Parathyroid adenoma (tissue), 2 donors: ENCODE results near the gene PTGDS.

Experiments used
- H2AFZ ChIP-seq: fragments of 300-600 bp; sonication (generic); one replicate; pipeline ENCODE4 v1.7.0; 2017; ENCODE audit warnings: antibody characterized with exemption, mild to moderate bottlenecking
- H3K27ac ChIP-seq: fragments of 300-600 bp; sonication (generic); one replicate; pipeline ENCODE4 v1.7.0; 2017
- H3K27me3 ChIP-seq: fragments of 300-600 bp; sonication (generic); one replicate; pipeline ENCODE4 v1.7.0; 2017; ENCODE audit warnings: low read length; ENCODE audit not compliant: control insufficient read depth, insufficient read depth
- H3K36me3 ChIP-seq: fragments of 300-600 bp; sonication (generic); one replicate; pipeline ENCODE4 v1.7.0; 2017; ENCODE audit warnings: low read length; ENCODE audit not compliant: control insufficient read depth, insufficient read depth
- H3K4me1 ChIP-seq: fragments of 300-600 bp; sonication (generic); one replicate; pipeline ENCODE4 v1.7.0; 2017; ENCODE audit warnings: control low read depth
- H3K4me2 ChIP-seq: fragments of 300-600 bp; sonication (generic); one replicate; pipeline ENCODE4 v1.7.0; 2017; ENCODE audit warnings: low read length
- H3K4me3 ChIP-seq: fragments of 300-600 bp; sonication (generic); one replicate; pipeline ENCODE4 v1.7.0; 2017; ENCODE audit warnings: low read depth, low read length
- H3K79me2 ChIP-seq: fragments of 300-600 bp; sonication (generic); one replicate; pipeline ENCODE4 v1.7.0; 2017; ENCODE audit warnings: control low read depth
- H3K9ac ChIP-seq: fragments of 300-600 bp; sonication (generic); one replicate; pipeline ENCODE4 v1.7.0; 2017; ENCODE audit warnings: mild to moderate bottlenecking
- H3K9me3 ChIP-seq: fragments of 300-600 bp; sonication (generic); one replicate; pipeline ENCODE4 v1.7.0; 2017; ENCODE audit warnings: low read length; ENCODE audit not compliant: control insufficient read depth
- CTCF ChIP-seq: fragments of 300-600 bp; sonication (generic); IDR thresholded peaks from one replicate; pipeline ENCODE4 v1.7.0; 2017; ENCODE audit warnings: antibody characterized with exemption, mild to moderate bottlenecking
- donor health status: primary hyperparathyroidism.

Gene PTGDS

DNA sequence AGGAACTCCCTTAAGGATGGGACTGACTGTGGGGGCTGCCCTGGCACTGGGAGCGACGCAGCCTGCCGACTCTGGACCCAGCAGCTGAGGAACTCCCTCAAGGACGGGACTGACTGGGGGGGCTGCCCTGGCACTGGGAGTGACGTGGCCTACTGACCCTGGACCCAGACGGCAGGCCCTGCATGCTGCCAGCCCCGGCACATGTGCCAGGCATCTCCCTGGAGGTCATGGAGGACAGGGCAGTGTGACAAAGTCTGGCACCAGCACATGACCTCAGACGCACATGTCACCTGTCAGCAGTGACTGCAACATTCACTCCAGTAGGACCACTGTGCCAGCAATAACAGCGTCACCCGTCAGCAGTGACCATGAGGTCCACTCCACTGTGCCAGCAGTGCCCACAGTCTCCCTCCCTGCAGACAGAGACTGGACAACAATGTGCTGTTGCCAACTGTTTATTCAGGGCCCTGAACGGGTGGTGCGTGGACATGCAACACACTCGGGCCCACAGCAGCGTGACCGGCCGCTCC, 37.2 kb upstream of the PTGDS start:
- Histone ChIP-seq H3K9ac (no peak overlapping the region), H3K36me3 (no peaks in the 10 kb centered on the region), H3K4me2 (no peak overlapping the region), H3K27ac (no peak overlapping the region), H3K79me2 (no peaks in the 10 kb centered on the region), H3K4me1 (peaks cover 3% of the 10 kb centered on the region), H3K9me3 (no peaks in the 10 kb centered on the region), H3K4me3 (no peak overlapping the region), H3K27me3 (no peaks in the 10 kb centered on the region), H2AFZ (no peak overlapping the region)
- no peak for TF ChIP-seq CTCF

- no peak for TF ChIP-seq CTCF
- Histone ChIP-seq H3K4me2 (no peak overlapping the region), H3K36me3 (no peaks in the 10 kb centered on the region), H3K9me3 (no peaks in the 10 kb centered on the region), H2AFZ (no peak overlapping the region), H3K79me2 (no peaks in the 10 kb centered on the region), H3K4me1 (peaks cover 3% of the 10 kb centered on the region), H3K4me3 (no peak overlapping the region), H3K9ac (no peak overlapping the region), H3K27ac (no peak overlapping the region), H3K27me3 (no peaks in the 10 kb centered on the region)
These were observed 36.6 kb upstream of the PTGDS start for GRCh38 chr9:136940526-136941230.

DNA sequence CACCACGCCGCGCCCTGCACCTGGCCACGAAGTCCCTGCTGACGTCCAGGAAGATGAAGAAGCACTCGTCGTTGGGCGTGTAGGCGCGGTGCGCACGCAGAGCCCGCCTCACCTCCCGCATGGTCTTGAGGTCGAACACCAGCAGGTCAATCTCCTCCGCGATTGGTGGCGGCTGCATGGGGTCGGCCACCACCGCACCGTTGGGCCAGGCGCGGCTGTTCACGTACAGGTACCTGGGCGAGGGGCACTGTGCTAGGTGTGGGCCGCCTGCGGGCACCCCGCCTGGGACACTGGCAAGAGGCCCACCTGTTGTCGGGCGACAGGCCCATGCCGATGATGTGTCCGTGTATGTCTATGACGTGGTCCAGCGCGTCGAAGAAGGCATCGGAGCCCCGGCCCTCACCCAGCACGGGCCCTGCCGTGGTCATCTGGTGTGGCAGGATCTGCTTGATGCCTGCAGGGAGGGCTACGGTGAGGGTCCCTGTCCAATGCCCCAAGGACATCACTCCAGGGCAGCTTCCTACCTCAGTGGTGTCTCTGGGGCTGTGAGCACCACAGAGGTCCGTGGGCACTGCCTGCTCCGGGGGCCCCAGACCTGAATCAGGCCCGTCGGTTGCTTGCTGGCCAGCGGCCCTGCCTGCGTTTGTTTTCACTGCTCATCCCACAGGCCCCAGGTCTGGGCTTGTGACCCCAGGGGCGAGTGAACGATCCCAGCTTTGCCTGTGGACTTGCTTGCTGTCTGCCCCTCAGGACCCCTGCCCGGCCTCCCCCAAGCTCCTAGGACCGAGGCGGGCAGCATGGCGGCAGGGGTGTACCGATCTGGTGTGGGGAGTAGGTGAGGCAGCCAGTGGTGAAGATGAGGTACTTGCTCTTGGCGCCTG, 35.8 kb upstream of the PTGDS start:
- Histone ChIP-seq H3K9ac (no peak overlapping the region), H3K4me3 (no peak overlapping the region), H3K27ac (no peak overlapping the region), H3K36me3 (no peaks in the 10 kb centered on the region), H3K4me2 (no peak overlapping the region), H3K9me3 (no peaks in the 10 kb centered on the region), H3K79me2 (no peaks in the 10 kb centered on the region), H2AFZ (no peak overlapping the region), H3K27me3 (no peaks in the 10 kb centered on the region), H3K4me1 (peaks cover 3% of the 10 kb centered on the region)
- TF ChIP-seq CTCF, result no peak

- TF ChIP-seq CTCF, result no peak
- H3K4me1 ChIP-seq, result peaks cover 3% of the 10 kb centered on the region
- no peaks in the 10 kb centered on the region for H3K79me2 ChIP-seq
- no peaks in the 10 kb centered on the region for H3K27me3 ChIP-seq
- H3K4me3 ChIP-seq, result no peak overlapping the region
- no peak overlapping the region for H3K4me2 ChIP-seq
- no peak overlapping the region for H3K27ac ChIP-seq
- H2AFZ ChIP-seq, result no peak overlapping the region
- no peaks in the 10 kb centered on the region for H3K36me3 ChIP-seq
- no peak overlapping the region for H3K9ac ChIP-seq
- H3K9me3 ChIP-seq, result no peaks in the 10 kb centered on the region
These were observed 35.0 kb upstream of the PTGDS start for GRCh38 chr9:136942112-136942880.
